Panc1 (cell line): ENCODE measurements around the gene KCTD19. TPM values are rescaled to one million over a fixed set of nuclear protein-coding genes. Genes with fewer than 3 reads are reported as not detected.
A peak's percentile ranks its signal among the peaks of the same experiment; 100 is the strongest.

Source experiments
- ATAC-seq: fragments of 200-7000 bp; cut with Tn5 transposase; 2 replicates; pipeline ENCODE4 v1.9.1; 2020; ENCODE audit warnings: mild to moderate bottlenecking, moderate library complexity
- BruUV-seq: library from RNA; stranded (reverse); fragments of 400-500 nt; replicated peaks from 2 replicates; lab custom pipeline; 2021; lab: Mats Ljungman, UMichigan
- CTCF ChIA-PET: fragments of 300-600 bp; sonication (Branson Sonifier 250); formaldehyde crosslinking; loops from one replicate; lab custom pipeline; 2022; ENCODE audit warnings: antibody characterized with exemption; lab: Charles Lee
- POLR2A ChIA-PET: fragments of 300-600 bp; sonication (Branson Sonifier 250); formaldehyde crosslinking; loops from one replicate; lab custom pipeline; 2022; ENCODE audit warnings: antibody characterized with exemption; lab: Charles Lee
- DNase-seq: peaks from one replicate; pipeline ENCODE4 v3.0.0-alpha.2; 2010; ENCODE audit warnings: low read depth, low spot score
- H3K27ac ChIP-seq: 2 replicates; pipeline ENCODE4 v1.5.1; 2011; ENCODE audit warnings: mild to moderate bottlenecking, low read length, inconsistent platforms
- H3K27me3 ChIP-seq: fragments of 200-500 bp; sonication (Bioruptor generic); 2 replicates; pipeline ENCODE4 v1.6.0; 2014; ENCODE audit warnings: low read length, inconsistent platforms; ENCODE audit not compliant: control insufficient read depth, insufficient read depth
- H3K36me3 ChIP-seq: fragments of 200-500 bp; sonication (Bioruptor generic); 2 replicates; pipeline ENCODE4 v1.5.1; 2014; ENCODE audit warnings: inconsistent platforms, mild to moderate bottlenecking, low read length, moderate library complexity; ENCODE audit not compliant: control insufficient read depth, insufficient read depth
- H3K4me1 ChIP-seq: 2 replicates; pipeline ENCODE4 v1.5.1; 2011; ENCODE audit warnings: inconsistent platforms, mild to moderate bottlenecking, low read length, moderate library complexity; ENCODE audit not compliant: control insufficient read depth, insufficient read depth
- H3K4me3 ChIP-seq, 2 experiments: 2 replicates each; pipeline ENCODE4 v1.5.1; 2011 to 2012; ENCODE audit warnings: low read depth in 2 of 2, low read length in 2 of 2, mild to moderate bottlenecking in 2 of 2, inconsistent platforms in 1 of 2, moderate library complexity in 1 of 2
- H3K9me3 ChIP-seq: fragments of 200-500 bp; sonication (Bioruptor generic); 2 replicates; pipeline ENCODE4 v1.5.1; 2014; ENCODE audit warnings: low read depth, mild to moderate bottlenecking, inconsistent platforms, low read length, moderate library complexity; ENCODE audit not compliant: control insufficient read depth, insufficient read depth
- CTCF ChIP-seq: fragments of 450-650 bp; IDR thresholded peaks from 2 replicates; pipeline ENCODE4 v1.5.1; 2017; ENCODE audit warnings: mild to moderate bottlenecking
- POLR2AphosphoS5 ChIP-seq: IDR thresholded peaks from 2 replicates; pipeline ENCODE4 v1.6.1; 2012; ENCODE audit warnings: mild to moderate bottlenecking, low read depth, low read length, moderate library complexity
- REST ChIP-seq, 2 experiments: IDR thresholded peaks; 2 replicates each; pipeline ENCODE4 v1.6.1; 2011 to 2012; ENCODE audit warnings: low read depth in 2 of 2, control low read depth in 1 of 2, low read length in 1 of 2, mild to moderate bottlenecking in 1 of 2, moderate library complexity in 1 of 2; ENCODE audit not compliant: insufficient read depth in 1 of 2
- SIN3A ChIP-seq: IDR thresholded peaks from 2 replicates; pipeline ENCODE4 v1.6.1; 2012; ENCODE audit warnings: low read depth, mild to moderate bottlenecking, low read length, moderate library complexity, borderline replicate concordance; ENCODE audit not compliant: insufficient read depth
- TCF7L2 ChIP-seq: IDR thresholded peaks from 2 replicates; pipeline ENCODE4 v1.6.1; 2011; ENCODE audit warnings: mild to moderate bottlenecking, low read depth, low read length, inconsistent platforms
- in situ Hi-C: cut with HindIII; loops from 2 replicates; pipeline ENCODE4 v1.10.0; 2016; ENCODE audit warnings: low sequenced_read_pairs, low pct_unique_long_range_greater_than_20kb
- intact Hi-C: fragments of 100-400 bp; cut with micrococcal nuclease; formaldehyde crosslinking; loops from one replicate; pipeline ENCODE4 v1.10.0; 2022; ENCODE audit not compliant: unreplicated experiment
- total RNA-seq: library from RNA; stranded (reverse); gene quantifications from one replicate; pipeline ENCODE4 v1.2.1, GENCODE V29; 2021; ENCODE audit not compliant: unreplicated experiment

Gene KCTD19
- total RNA-seq, 1 experiment from 2014 or later = 0.62 TPM

GRCh38 chr16:67346341-67346740, 19.8 kb upstream of the KCTD19 start:
- POLR2A ChIA-PET = interaction anchor here (0.6 kb wide), 1 partner anchor 11 kb away, joined by 3 read pairs; no protein-coding TSS in a partner anchor
- no peak overlapping the region for H3K4me3 ChIP-seq
- no peaks in the 10 kb centered on the region for H3K9me3 ChIP-seq
- H3K36me3 ChIP-seq = no peaks in the 10 kb centered on the region
- H3K4me1 ChIP-seq = no peaks in the 10 kb centered on the region; the same call in 1 of the 2 replicates
- CTCF ChIA-PET = no interaction called here
- no peak for TF ChIP-seq TCF7L2
- no peak for TF ChIP-seq POLR2AphosphoS5
- intact Hi-C loops (no loop called here), in situ Hi-C loops (no loop called here)
- no TSS peak for BruUV-seq
- H3K27me3 ChIP-seq = no peaks in the 10 kb centered on the region
- ATAC-seq (peak; percentile 84), DNase-seq (peak; percentile 61)
- H3K27ac ChIP-seq = no peak overlapping the region

GRCh38 chr16:67345401-67345800, 18.9 kb upstream of the KCTD19 start:
- Histone ChIP-seq H3K27ac (no peak overlapping the region), H3K4me1 (no peaks in the 10 kb centered on the region; the same call in 1 of the 2 replicates), H3K36me3 (no peaks in the 10 kb centered on the region), H3K9me3 (no peaks in the 10 kb centered on the region), H3K4me3 (no peak overlapping the region), H3K27me3 (no peaks in the 10 kb centered on the region)
- intact Hi-C loops = no loop called here
- in situ Hi-C loops = no loop called here
- ChIA-PET CTCF (interaction anchor here (0.6 kb wide), 1 partner anchor 28 kb away, joined by 8 read pairs; no protein-coding TSS in a partner anchor), POLR2A (no interaction called here)
- no peak for ATAC-seq
- no TSS peak for BruUV-seq
- DNase-seq = no peak
- no peak for TF ChIP-seq CTCF
- TF ChIP-seq POLR2AphosphoS5 = no peak
- TF ChIP-seq TCF7L2 = no peak
- no peak for TF ChIP-seq REST (IDR thresholded peaks at IDR 0.05; ENCODE audit: insufficient read depth in 1 of 2, low read depth in 2 of 2, low read length in 1 of 2)
- TF ChIP-seq SIN3A = no peak

GRCh38 chr16:67342616-67343015, 16.1 kb upstream of the KCTD19 start:
- no peak for DNase-seq
- no peaks in the 10 kb centered on the region for H3K36me3 ChIP-seq
- no peak overlapping the region for H3K4me3 ChIP-seq
- TF ChIP-seq CTCF (no peak), TCF7L2 (no peak), SIN3A (no peak), REST (IDR thresholded peaks at IDR 0.05; ENCODE audit: insufficient read depth in 1 of 2, low read depth in 2 of 2, low read length in 1 of 2) (no peak), POLR2AphosphoS5 (no peak)
- H3K27me3 ChIP-seq = no peaks in the 10 kb centered on the region
- intact Hi-C loops (no loop called here), in situ Hi-C loops (no loop called here)
- ATAC-seq = no peak
- no TSS peak for BruUV-seq
- H3K9me3 ChIP-seq = no peaks in the 10 kb centered on the region
- no peaks in the 10 kb centered on the region for H3K4me1 ChIP-seq
- CTCF ChIA-PET = no interaction called here
- POLR2A ChIA-PET = no interaction called here
- H3K27ac ChIP-seq = no peak overlapping the region
